GM13977 (cell line): Measurements from ENCODE around the gene TULP4.

ENCODE experiments used
- DNase-seq: peaks from one replicate; pipeline ENCODE4 v3.0.0; 2012; ENCODE audit warnings: low spot score
- CTCF ChIP-seq: IDR thresholded peaks from 2 replicates; pipeline ENCODE4 v1.5.1; 2012; ENCODE audit warnings: mild to moderate bottlenecking, control low read depth; ENCODE audit not compliant: insufficient read depth; ENCODE audit errors: extremely low read depth, missing control alignments
- in situ Hi-C: fragments of 300-500 bp; cut with MboI; formaldehyde crosslinking; loops from one replicate; pipeline ENCODE4 v1.12.0; 2022; ENCODE audit warnings: low sequenced_read_pairs, low pct_unique_long_range_greater_than_20kb, mixed read lengths, inconsistent platforms; ENCODE audit not compliant: unreplicated experiment

Gene TULP4

GRCh38 chr6:158312165-158312564 lies at the start of gene TULP4:
TULP4 (plus strand) TSS chr6:158312465; CDS start chr6:158314017, 1,552 bp downstream.
- no peak for TF ChIP-seq CTCF
- in situ Hi-C loops: no loop called here

GRCh38 chr6:158262755-158263154 lies 49.5 kb upstream of the TULP4 start:
- peak; percentile 31 for DNase-seq
- in situ Hi-C loops: no loop called here
- TF ChIP-seq CTCF: no peak

More at GRCh38 chr6:158312165-158312564, at the start of gene TULP4:
- no peak for DNase-seq

- in situ Hi-C loops: no loop called here
- TF ChIP-seq CTCF: no peak
- no peak for DNase-seq
These were observed 48.1 kb upstream of the TULP4 start for GRCh38 chr6:158264180-158264579.

- no peak for TF ChIP-seq CTCF
- in situ Hi-C loops: no loop called here
- DNase-seq: no peak
These were observed 46.1 kb upstream of the TULP4 start for GRCh38 chr6:158266131-158266530.

GRCh38 chr6:158268361-158269147 lies 43.7 kb upstream of the TULP4 start:
- in situ Hi-C loops: no loop called here
- no peak for TF ChIP-seq CTCF
- DNase-seq: no peak

- TF ChIP-seq CTCF: no peak
- in situ Hi-C loops: no loop called here
- no peak for DNase-seq
These were observed 42.6 kb upstream of the TULP4 start for GRCh38 chr6:158269657-158270056.
